Activated B cell treated with CpG ODN at 0.5 μM for 24 hours (primary cell): ENCODE measurements around the gene TUBA8. TPM values are rescaled to one million over a fixed set of nuclear protein-coding genes. Genes with fewer than 3 reads are reported as not detected.

ENCODE experiments used
- ATAC-seq: fragments of 200-7000 bp; cut with Tn5 transposase; one replicate; pipeline ENCODE4 v1.10.0; 2021; ENCODE audit warnings: low read depth, mild to moderate bottlenecking, moderate library complexity
- CTCF ChIA-PET: fragments of 350-600 bp; sonication (Branson Sonifier 250); formaldehyde crosslinking; loops from one replicate; lab custom pipeline; 2021; ENCODE audit warnings: antibody characterized with exemption; lab: Charles Lee
- POLR2A ChIA-PET: fragments of 350-600 bp; sonication (Branson Sonifier 250); formaldehyde crosslinking; loops from one replicate; lab custom pipeline; 2021; ENCODE audit warnings: antibody characterized with exemption; lab: Charles Lee
- DNase-seq: peaks from one replicate; pipeline ENCODE4 v3.0.0; 2022
- H3K27ac Mint-ChIP-seq: one replicate; pipeline ENCODE4 v1.8.0; 2020; ENCODE audit warnings: mixed read lengths
- H3K27me3 Mint-ChIP-seq: one replicate; pipeline ENCODE4 v1.8.0; 2021; ENCODE audit warnings: mixed read lengths
- H3K36me3 Mint-ChIP-seq: one replicate; pipeline ENCODE4 v1.8.0; 2021; ENCODE audit warnings: low read depth, mixed read lengths
- H3K4me1 Mint-ChIP-seq: one replicate; pipeline ENCODE4 v1.8.0; 2021; ENCODE audit warnings: mixed read lengths
- H3K4me3 Mint-ChIP-seq: one replicate; pipeline ENCODE4 v1.8.0; 2020; ENCODE audit warnings: mild to moderate bottlenecking, mixed read lengths
- H3K9me3 Mint-ChIP-seq: one replicate; pipeline ENCODE4 v1.8.0; 2020; ENCODE audit warnings: mixed read lengths
- intact Hi-C: fragments of 100-400 bp; cut with micrococcal nuclease; formaldehyde crosslinking; loops from one replicate; pipeline ENCODE4 v1.15.1; 2024
- total RNA-seq: library from RNA; stranded (reverse); gene quantifications from 2 replicates; pipeline ENCODE4 v1.2.3, GENCODE V29; 2022
- TF ChIP-seq, protein P1 (sequence below): fragments of 200-600 bp; IDR thresholded peaks from one replicate; pipeline ENCODE4 v1.8.0; 2022; ENCODE audit warnings: antibody characterized with exemption, mild to moderate bottlenecking

TUBA8 gene
- total RNA-seq, 1 donor from 2014 or later = 2.4 TPM

DNA sequence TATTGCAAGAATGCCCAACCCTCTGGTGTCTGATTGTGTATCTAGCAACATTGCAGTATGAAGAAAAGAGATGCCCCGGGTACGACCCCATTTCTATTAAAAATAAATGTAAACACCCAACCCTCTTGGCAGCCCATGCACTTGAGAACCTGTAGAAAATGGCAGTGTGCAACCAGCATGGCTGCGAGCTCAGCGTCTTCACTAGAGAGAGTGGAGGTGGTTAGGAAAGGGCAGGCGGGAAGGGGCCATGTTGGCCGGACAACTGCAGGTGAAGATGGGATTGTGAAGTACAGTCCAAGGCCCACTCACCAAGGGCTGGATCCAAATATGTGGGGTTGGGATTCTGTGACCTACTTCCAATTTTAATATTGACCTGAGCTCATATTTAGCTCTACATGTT lies 16.9 kb upstream of the TUBA8 start:
- POLR2A ChIA-PET = no interaction called here
- CTCF ChIA-PET = no interaction called here
- TF ChIP-seq, protein P1, sequence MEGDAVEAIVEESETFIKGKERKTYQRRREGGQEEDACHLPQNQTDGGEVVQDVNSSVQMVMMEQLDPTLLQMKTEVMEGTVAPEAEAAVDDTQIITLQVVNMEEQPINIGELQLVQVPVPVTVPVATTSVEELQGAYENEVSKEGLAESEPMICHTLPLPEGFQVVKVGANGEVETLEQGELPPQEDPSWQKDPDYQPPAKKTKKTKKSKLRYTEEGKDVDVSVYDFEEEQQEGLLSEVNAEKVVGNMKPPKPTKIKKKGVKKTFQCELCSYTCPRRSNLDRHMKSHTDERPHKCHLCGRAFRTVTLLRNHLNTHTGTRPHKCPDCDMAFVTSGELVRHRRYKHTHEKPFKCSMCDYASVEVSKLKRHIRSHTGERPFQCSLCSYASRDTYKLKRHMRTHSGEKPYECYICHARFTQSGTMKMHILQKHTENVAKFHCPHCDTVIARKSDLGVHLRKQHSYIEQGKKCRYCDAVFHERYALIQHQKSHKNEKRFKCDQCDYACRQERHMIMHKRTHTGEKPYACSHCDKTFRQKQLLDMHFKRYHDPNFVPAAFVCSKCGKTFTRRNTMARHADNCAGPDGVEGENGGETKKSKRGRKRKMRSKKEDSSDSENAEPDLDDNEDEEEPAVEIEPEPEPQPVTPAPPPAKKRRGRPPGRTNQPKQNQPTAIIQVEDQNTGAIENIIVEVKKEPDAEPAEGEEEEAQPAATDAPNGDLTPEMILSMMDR = no peak

DNA sequence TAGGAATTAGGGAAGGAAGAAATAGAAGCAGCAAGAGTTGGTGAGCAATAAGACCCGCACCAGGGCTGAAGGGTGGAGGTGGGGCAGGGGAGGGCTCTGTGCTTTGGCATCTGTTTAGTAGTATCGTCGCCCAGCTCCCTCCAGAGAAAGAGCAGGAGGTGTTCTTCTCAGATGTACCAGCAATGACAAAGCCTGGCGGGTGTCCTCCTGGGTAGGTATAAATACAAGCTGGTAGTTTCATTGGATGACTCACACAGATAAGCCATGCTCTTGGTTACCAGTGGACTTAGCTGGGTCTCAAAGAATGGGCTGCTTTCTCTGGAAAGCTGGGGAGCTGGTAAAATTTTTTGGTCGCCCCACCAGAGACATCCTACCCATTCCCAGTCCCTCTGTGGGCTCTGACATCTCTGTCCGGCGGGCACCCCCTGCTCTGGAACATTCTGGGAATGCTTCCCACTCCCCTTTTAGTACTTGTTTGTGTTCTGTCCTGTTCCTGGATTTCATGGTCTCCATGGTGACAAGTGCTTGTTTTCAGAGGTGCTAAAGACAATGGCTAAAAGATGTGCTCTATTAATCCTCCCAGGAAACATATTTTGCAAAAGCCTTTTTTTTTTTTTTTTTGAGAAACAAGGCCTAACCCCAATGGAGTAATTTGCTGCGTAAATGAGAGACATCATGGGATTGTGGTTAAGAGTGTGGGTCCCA lies 15.4 kb upstream of the TUBA8 start:
- CTCF ChIA-PET = no interaction called here
- no peaks in the 10 kb centered on the region for H3K9me3 Mint-ChIP-seq
- no peak overlapping the region for H3K27ac Mint-ChIP-seq
- TF ChIP-seq, protein P1 = no peak
- no peak overlapping the region for H3K4me3 Mint-ChIP-seq
- no peaks in the 10 kb centered on the region for H3K27me3 Mint-ChIP-seq
- peaks cover 40% of the 10 kb centered on the region for H3K36me3 Mint-ChIP-seq
- peaks cover 18% of the 10 kb centered on the region for H3K4me1 Mint-ChIP-seq
- POLR2A ChIA-PET = no interaction called here
- intact Hi-C loops = no loop called here
- DNase-seq (no peak), ATAC-seq (no peak)

More for the DNA sequence above, 16.9 kb upstream of the TUBA8 start:
- DNase-seq (no peak), ATAC-seq (no peak)
- Mint-ChIP-seq H3K36me3 (peaks cover 52% of the 10 kb centered on the region), H3K27ac (no peak overlapping the region), H3K9me3 (no peaks in the 10 kb centered on the region), H3K27me3 (no peaks in the 10 kb centered on the region), H3K4me3 (no peak overlapping the region), H3K4me1 (peaks cover 20% of the 10 kb centered on the region)
- intact Hi-C loops = no loop called here

DNA sequence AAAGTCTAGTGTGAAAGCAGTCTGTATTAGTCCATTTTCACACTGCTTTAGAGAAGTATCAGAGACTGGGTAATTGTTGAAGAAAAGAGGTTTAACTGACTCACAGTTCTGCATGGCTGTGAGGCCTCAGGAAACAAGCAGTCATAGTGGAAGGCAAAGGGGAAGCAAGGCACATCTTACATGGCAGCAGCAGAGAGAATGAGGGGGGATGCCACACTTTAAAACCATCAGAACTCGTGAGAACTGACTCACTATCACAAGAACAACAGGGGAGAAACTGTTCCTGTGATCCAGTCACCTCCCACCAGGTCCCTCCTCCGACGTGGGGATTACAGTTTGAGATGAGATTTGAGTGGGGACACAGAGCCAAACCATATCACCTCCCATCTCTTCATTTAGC lies 13.8 kb upstream of the TUBA8 start:
- ChIA-PET CTCF (no interaction called here), POLR2A (no interaction called here)
- TF ChIP-seq, protein P1 = no peak
- H3K4me1 Mint-ChIP-seq = peaks cover 14% of the 10 kb centered on the region
- peaks cover 35% of the 10 kb centered on the region for H3K36me3 Mint-ChIP-seq
- H3K9me3 Mint-ChIP-seq = no peaks in the 10 kb centered on the region
- H3K27me3 Mint-ChIP-seq = no peaks in the 10 kb centered on the region
- DNase-seq (no peak), ATAC-seq (peak; percentile 25)
- intact Hi-C loops = no loop called here
- H3K4me3 Mint-ChIP-seq = no peak overlapping the region
- H3K27ac Mint-ChIP-seq = no peak overlapping the region

DNA sequence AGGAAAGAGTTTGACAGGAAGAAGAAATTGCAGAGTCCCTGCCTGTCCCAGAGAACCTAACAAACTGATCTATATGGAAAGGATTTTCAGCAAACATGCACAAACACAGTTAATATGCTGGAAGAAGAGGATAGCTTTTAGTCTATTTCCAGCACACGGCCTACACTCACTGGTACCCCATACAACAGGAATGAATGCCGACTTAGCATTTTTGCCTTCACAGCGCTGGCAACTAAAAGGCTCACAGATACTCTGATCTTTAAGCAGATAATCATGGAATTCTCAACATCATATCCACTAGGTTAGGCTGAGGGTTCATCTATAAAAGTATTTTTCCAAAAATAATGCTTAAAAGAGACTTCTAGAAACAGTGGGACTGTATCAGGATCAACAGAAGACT lies 9.8 kb upstream of the TUBA8 start:
- CTCF ChIA-PET = no interaction called here
- TF ChIP-seq, protein P1 = no peak
- DNase-seq (no peak), ATAC-seq (no peak)
- no peak overlapping the region for H3K4me3 Mint-ChIP-seq
- peaks cover 18% of the 10 kb centered on the region for H3K36me3 Mint-ChIP-seq
- no peak overlapping the region for H3K27ac Mint-ChIP-seq
- H3K27me3 Mint-ChIP-seq = no peaks in the 10 kb centered on the region
- no peaks in the 10 kb centered on the region for H3K9me3 Mint-ChIP-seq
- POLR2A ChIA-PET = no interaction called here
- intact Hi-C loops = no loop called here
- peaks cover 28% of the 10 kb centered on the region for H3K4me1 Mint-ChIP-seq

DNA sequence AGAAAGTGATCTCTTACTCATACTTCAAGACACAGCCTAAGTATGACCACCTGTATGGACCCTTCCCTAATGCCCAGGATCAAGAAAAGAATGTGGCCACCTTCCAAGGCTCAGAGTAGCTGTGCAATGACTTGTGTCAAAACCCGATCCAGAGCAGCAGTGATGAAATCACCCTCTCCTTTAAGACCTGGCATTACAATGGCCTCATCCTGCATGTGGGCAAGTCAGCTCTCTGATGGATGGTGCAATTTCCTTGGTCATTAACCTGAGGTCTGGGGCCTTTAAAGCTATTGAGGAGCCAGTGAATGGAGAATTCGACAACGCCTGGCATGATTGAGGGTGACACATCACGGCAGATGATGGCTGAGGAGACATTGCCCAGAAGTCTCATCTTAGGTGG lies 9.1 kb upstream of the TUBA8 start:
- DNase-seq (no peak), ATAC-seq (no peak)
- intact Hi-C loops = no loop called here
- Mint-ChIP-seq H3K36me3 (peaks cover 17% of the 10 kb centered on the region), H3K4me3 (no peak overlapping the region), H3K4me1 (peaks cover 24% of the 10 kb centered on the region), H3K27me3 (no peaks in the 10 kb centered on the region), H3K27ac (no peak overlapping the region), H3K9me3 (peaks cover 4% of the 10 kb centered on the region)
- TF ChIP-seq, protein P1 = no peak
- ChIA-PET CTCF (no interaction called here), POLR2A (interaction anchor here (1.6 kb wide), 1 partner anchor 9 kb away, joined by 4 read pairs; the partner anchor contains the start of gene TUBA8)
